ENCODE data around the gene OSER1. TPM values are rescaled to one million over a fixed set of nuclear protein-coding genes. Genes with fewer than 3 reads are reported as not detected.
"Not testable (repeated sequence)": the region's sequence is repeated elsewhere in the genome, so short reads cannot be mapped to it uniquely, and the experiment has no call there.

The OSER1 gene
- total RNA-seq, 1 donor from 2014 or later, result 29.6 TPM

DNA sequence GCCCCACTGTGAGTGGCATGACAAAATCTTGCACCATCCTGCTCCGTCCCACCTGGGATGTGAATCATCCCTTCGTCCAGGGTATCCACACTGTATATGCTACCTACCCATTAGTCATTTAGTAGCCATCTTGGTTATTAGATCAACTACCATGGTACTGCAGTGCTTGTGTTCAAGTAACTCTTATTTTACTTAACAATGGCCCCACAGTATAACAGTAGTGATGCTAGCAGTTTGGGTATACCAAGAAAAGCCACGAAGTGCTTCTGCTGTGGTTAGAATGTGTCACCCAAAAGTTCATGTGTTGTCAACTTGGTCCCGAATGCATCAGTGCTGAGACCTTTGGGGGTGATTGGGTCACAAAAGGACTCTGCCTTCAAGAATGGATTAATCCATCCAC is 11.7 kb downstream of the OSER1 start:
- no peak for DNase-seq

DNA sequence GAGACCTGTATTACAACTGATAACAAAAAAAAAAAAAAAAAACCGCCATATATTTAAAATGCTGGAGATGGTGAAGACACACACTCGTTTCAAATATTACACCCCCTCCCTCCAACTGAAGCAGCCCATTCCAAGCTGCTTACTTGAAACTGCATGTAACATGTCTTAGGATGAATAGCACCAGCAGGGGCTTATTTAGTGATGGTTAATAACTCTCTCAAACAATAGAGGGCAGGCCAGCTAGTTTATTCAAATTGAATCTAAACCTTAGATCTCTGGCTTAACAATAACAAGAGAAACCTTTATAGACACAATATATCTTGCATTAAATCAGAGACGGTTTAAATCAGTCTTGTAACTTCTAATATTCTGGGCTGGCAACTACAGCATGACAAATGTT is 14.3 kb downstream of the OSER1 start:
- H3K4me1 ChIP-seq, result peaks cover 6% of the 10 kb centered on the region
- H3K4me3 ChIP-seq, result no peak overlapping the region
- TF ChIP-seq, protein P1, sequence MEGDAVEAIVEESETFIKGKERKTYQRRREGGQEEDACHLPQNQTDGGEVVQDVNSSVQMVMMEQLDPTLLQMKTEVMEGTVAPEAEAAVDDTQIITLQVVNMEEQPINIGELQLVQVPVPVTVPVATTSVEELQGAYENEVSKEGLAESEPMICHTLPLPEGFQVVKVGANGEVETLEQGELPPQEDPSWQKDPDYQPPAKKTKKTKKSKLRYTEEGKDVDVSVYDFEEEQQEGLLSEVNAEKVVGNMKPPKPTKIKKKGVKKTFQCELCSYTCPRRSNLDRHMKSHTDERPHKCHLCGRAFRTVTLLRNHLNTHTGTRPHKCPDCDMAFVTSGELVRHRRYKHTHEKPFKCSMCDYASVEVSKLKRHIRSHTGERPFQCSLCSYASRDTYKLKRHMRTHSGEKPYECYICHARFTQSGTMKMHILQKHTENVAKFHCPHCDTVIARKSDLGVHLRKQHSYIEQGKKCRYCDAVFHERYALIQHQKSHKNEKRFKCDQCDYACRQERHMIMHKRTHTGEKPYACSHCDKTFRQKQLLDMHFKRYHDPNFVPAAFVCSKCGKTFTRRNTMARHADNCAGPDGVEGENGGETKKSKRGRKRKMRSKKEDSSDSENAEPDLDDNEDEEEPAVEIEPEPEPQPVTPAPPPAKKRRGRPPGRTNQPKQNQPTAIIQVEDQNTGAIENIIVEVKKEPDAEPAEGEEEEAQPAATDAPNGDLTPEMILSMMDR (IDR thresholded peaks at IDR 0.05), result no peak
- ATAC-seq, result no peak
- peaks cover 57% of the 10 kb centered on the region for H3K36me3 ChIP-seq
- no peaks in the 10 kb centered on the region for H3K27me3 ChIP-seq
- H3K9me3 ChIP-seq, result no peaks in the 10 kb centered on the region
- intact Hi-C loops (cut with DNase I), result no loop called here
- no peak for DNase-seq
- no peak overlapping the region for H3K27ac ChIP-seq

More for the DNA sequence above, 11.7 kb downstream of the OSER1 start:
- no peak overlapping the region for H3K4me3 ChIP-seq
- peaks cover 79% of the 10 kb centered on the region for H3K36me3 ChIP-seq
- no peaks in the 10 kb centered on the region for H3K9me3 ChIP-seq
- H3K4me1 ChIP-seq, result peaks cover 13% of the 10 kb centered on the region
- intact Hi-C loops (cut with DNase I), result no loop called here
- TF ChIP-seq, protein P1 (IDR thresholded peaks at IDR 0.05), result no peak
- H3K27ac ChIP-seq, result no peak overlapping the region
- H3K27me3 ChIP-seq, result no peaks in the 10 kb centered on the region
- no peak for ATAC-seq

DNA sequence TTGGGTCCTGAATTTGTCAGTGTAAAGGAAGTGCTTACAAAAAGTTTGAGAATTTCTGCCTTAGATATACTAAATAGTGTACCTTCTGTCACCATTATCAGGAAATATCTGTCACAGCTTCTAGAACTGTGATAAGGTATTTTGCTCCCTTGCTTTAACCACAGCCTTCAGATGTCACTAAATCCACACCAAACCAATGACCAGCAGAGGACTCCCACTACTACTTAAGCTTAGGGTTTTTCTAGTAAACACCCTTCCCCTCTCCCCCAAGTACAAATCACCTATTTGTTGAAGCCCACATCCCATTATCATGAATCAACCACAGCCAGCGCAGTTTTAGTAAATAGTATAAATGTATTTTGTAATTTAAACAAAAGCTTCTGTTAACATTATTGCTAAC is 15.0 kb downstream of the OSER1 start:
- intact Hi-C loops (cut with DNase I), result no loop called here
- no peak for ATAC-seq
- TF ChIP-seq, protein P1 (IDR thresholded peaks at IDR 0.05), result no peak
- Histone ChIP-seq H3K36me3 (peaks cover 50% of the 10 kb centered on the region), H3K27ac (no peak overlapping the region), H3K27me3 (no peaks in the 10 kb centered on the region), H3K4me3 (no peak overlapping the region), H3K4me1 (peaks cover 2% of the 10 kb centered on the region), H3K9me3 (no peaks in the 10 kb centered on the region)
- no peak for DNase-seq

DNA sequence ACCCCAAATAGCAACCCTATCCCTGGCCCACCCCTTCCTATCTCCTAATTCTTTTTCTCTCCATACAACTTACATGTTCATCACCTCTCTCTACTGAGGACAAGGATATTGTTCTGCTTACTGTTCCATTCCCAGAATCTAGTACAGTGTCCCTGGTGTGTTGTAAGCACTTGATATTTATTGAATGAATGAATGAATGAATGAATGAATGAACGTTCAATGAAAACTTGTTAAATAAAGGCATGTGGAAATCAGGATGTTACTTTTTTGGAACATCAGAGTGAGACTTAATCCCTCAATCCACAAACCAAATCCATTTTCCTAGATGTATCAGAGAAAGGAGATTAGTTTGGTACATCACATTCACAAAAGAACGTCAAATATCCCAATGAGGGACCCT is 16.8 kb downstream of the OSER1 start:
- Histone ChIP-seq H3K27ac (no peak overlapping the region), H3K4me3 (no peak overlapping the region), H3K27me3 (no peaks in the 10 kb centered on the region), H3K4me1 (no peaks in the 10 kb centered on the region), H3K36me3 (peaks cover 32% of the 10 kb centered on the region), H3K9me3 (no peaks in the 10 kb centered on the region)
- DNase-seq, result no peak
- intact Hi-C loops (cut with DNase I), result loop anchor here (5.0 kb wide), 1 partner anchor 76 kb away; no protein-coding TSS in a partner anchor
- TF ChIP-seq, protein P1 (IDR thresholded peaks at IDR 0.05), result no peak
- ATAC-seq, result no peak

DNA sequence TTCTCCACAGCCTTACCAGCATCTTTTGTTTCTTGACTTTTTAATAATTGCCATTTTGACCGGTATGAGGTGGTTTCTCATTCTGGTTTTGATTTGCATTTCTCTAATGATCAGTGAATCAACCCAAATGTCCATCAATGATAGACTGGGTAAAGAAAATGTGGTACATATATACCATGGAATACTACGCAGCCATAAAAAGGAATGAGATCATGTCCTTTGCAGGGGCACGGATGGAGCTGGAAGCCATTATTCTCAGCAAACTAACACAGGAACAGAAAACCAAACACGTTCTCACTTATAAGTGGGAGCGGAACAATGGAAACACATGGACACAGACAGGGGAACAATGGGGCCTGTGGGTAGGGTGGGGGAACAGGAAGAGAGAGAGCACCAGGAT is 18.9 kb downstream of the OSER1 start:
- H3K4me3 ChIP-seq, H3K9me3 ChIP-seq, DNase-seq, ATAC-seq, H3K27ac ChIP-seq: not testable (repeated sequence)
- intact Hi-C loops (cut with DNase I), result loop anchor here (5.0 kb wide), 1 partner anchor 74 kb away; no protein-coding TSS in a partner anchor
- Histone ChIP-seq H3K36me3 (peaks cover 11% of the 10 kb centered on the region), H3K4me1 (peaks cover 14% of the 10 kb centered on the region), H3K27me3 (peaks cover 10% of the 10 kb centered on the region)

DNA sequence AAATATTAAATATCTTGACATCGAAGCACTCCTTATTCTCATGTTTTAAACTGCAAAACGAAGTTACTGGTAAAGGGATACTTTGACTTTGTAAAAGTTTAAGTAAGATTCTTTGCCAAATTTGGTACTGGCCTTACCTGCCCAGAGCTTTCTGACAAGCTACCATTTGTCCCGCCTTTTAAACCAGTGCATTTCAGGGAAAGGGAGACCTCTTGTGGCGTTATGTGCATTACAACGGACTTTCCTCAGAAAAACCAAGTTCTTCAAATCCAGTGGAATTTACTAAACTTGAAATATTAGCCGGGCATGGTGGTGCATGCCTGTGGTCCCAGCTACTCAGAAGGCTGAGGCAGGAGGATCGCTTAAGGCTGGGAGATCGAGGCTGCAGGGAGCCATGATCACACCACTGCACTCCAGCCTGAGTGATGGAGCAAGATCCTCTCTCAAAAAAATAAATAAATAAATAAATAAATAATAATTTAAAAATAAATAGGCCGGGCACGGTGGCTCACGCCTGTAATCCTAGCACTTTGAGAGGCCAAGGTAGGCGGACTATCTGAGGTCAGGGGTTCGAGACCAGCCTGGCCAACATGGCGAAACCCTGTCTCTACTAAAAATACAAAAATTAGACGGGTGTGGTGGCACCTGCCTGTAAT is 20.2 kb downstream of the OSER1 start:
- not testable (repeated sequence) for H3K27ac ChIP-seq, DNase-seq, H3K36me3 ChIP-seq, H3K4me3 ChIP-seq, H3K9me3 ChIP-seq
- peaks cover 21% of the 10 kb centered on the region for H3K27me3 ChIP-seq
- TF ChIP-seq, protein P1 (IDR thresholded peaks at IDR 0.05), result peak; percentile 71
- intact Hi-C loops (cut with DNase I), result loop anchor here (5.0 kb wide), 1 partner anchor 73 kb away; no protein-coding TSS in a partner anchor
- peaks cover 14% of the 10 kb centered on the region for H3K4me1 ChIP-seq
- peak; percentile 64 for ATAC-seq
